ENCODE data around the gene MOXD1.

Gene MOXD1

GRCh38 chr6:132287101-132287500 is 114.2 kb downstream of the MOXD1 start:
- no peak overlapping the region for H3K4me3 ChIP-seq (ENCODE audit: low read depth, low read length)
- no peak for DNase-seq (ENCODE audit: low read depth)

GRCh38 chr6:132286298-132287019 is 114.8 kb downstream of the MOXD1 start:
- TF ChIP-seq CTCF (IDR thresholded peaks at IDR 0.05; ENCODE audit: insufficient read depth, low read depth, low read length, missing control alignments): no peak
- DNase-seq (ENCODE audit: low read depth): peak; percentile 19
- H3K4me3 ChIP-seq (ENCODE audit: low read depth, low read length): no peak overlapping the region

More at GRCh38 chr6:132287101-132287500, 114.2 kb downstream of the MOXD1 start:
- TF ChIP-seq CTCF (IDR thresholded peaks at IDR 0.05; ENCODE audit: insufficient read depth, low read depth, low read length, missing control alignments): no peak

- H3K4me3 ChIP-seq (ENCODE audit: low read depth, low read length): no peak overlapping the region
- no peak for DNase-seq (ENCODE audit: low read depth)
- TF ChIP-seq CTCF (IDR thresholded peaks at IDR 0.05; ENCODE audit: insufficient read depth, low read depth, low read length, missing control alignments): no peak
These were observed 116.1 kb downstream of the MOXD1 start for GRCh38 chr6:132285004-132285780.

GRCh38 chr6:132282696-132283095 is 118.6 kb downstream of the MOXD1 start:
- TF ChIP-seq CTCF (IDR thresholded peaks at IDR 0.05; ENCODE audit: insufficient read depth, low read depth, low read length, missing control alignments): no peak
- no peak overlapping the region for H3K4me3 ChIP-seq (ENCODE audit: low read depth, low read length)
- DNase-seq (ENCODE audit: low read depth): no peak

GRCh38 chr6:132280436-132280835 is 120.8 kb downstream of the MOXD1 start:
- TF ChIP-seq CTCF (IDR thresholded peaks at IDR 0.05; ENCODE audit: insufficient read depth, low read depth, low read length, missing control alignments): no peak
- DNase-seq (ENCODE audit: low read depth): no peak
- no peak overlapping the region for H3K4me3 ChIP-seq (ENCODE audit: low read depth, low read length)

GRCh38 chr6:132279592-132280139 is 121.6 kb downstream of the MOXD1 start:
- DNase-seq (ENCODE audit: low read depth): peak; percentile 80
- TF ChIP-seq CTCF (IDR thresholded peaks at IDR 0.05; ENCODE audit: insufficient read depth, low read depth, low read length, missing control alignments): peak; percentile 64
- peak overlapping the region; percentile 54 for H3K4me3 ChIP-seq (ENCODE audit: low read depth, low read length)

Data from GM12865 (cell line).